GM20000 (cell line): Measurements from ENCODE around the gene GLRX5.

ENCODE experiments used
- DNase-seq: peaks from one replicate; pipeline ENCODE4 v3.0.0; 2012; ENCODE audit warnings: low spot score
- TF ChIP-seq, protein P1 (sequence below): IDR thresholded peaks from 2 replicates; pipeline ENCODE4 v1.5.1; 2012; ENCODE audit warnings: mild to moderate bottlenecking, control low read depth; ENCODE audit errors: extremely low read depth, missing control alignments

GLRX5 gene

DNA sequence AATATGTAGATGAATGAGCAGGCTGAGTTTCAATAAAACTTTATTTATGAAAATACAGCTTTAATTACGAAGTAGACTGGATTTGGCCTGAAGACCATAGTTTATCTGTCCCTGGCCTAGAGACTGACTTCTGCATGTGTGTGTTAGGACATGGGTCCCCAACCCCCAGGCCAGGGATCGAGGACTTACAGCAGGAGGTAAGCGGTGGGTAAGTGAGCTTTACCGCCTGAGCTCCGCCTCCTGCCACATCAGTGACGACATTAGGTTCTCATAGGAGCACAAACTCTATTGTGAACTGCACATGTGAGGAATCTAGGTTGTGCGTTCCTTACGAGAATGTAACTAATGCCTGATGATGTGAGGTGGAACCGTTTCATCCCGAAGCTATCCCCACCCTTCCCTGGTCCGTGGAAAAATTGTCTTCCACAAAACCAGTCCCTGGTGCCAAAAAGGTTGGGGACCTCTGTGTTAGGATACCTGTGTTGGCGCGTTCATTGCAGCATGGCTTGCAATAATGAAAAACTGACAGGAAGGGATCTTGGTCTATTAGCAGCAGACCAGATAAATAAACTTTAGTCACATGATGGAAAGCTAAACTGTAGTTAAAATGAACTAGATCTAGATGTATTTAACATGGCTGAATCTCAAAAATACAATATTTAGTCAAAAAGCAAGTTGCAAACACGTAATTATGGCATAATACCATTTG, 4.1 kb downstream of the GLRX5 start:
- TF ChIP-seq, protein P1, sequence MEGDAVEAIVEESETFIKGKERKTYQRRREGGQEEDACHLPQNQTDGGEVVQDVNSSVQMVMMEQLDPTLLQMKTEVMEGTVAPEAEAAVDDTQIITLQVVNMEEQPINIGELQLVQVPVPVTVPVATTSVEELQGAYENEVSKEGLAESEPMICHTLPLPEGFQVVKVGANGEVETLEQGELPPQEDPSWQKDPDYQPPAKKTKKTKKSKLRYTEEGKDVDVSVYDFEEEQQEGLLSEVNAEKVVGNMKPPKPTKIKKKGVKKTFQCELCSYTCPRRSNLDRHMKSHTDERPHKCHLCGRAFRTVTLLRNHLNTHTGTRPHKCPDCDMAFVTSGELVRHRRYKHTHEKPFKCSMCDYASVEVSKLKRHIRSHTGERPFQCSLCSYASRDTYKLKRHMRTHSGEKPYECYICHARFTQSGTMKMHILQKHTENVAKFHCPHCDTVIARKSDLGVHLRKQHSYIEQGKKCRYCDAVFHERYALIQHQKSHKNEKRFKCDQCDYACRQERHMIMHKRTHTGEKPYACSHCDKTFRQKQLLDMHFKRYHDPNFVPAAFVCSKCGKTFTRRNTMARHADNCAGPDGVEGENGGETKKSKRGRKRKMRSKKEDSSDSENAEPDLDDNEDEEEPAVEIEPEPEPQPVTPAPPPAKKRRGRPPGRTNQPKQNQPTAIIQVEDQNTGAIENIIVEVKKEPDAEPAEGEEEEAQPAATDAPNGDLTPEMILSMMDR, result no peak
- DNase-seq, result no peak

DNA sequence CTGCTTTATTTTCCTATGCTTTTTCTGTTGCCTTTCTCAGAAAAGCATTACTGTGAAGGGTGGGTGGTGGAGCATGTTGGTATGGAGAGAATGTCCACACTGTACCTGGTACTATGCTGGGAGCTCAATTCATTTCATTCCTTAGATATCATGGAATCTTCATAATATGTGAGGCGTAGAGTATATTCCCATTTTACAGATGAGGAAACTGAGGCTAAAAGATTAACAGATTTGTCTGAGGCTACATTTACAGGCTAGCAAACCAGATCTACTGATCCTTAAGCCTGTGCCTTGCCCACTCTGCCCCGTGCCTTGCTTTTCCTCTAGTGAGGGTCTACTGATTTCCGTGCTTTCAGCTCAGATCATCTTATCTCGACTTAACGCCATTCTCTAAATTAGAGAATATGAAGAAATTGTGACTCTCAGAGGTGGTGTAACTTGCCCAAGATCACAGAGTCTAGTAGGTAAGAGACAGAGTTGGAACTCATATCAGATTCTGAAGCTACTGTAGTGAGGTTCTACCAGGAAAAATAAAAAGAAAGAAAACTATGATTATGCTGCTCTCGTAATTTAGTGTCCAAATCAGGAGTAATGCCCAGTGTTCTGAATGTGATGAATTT, 5.5 kb downstream of the GLRX5 start:
- no peak for DNase-seq
- TF ChIP-seq, protein P1, result no peak

DNA sequence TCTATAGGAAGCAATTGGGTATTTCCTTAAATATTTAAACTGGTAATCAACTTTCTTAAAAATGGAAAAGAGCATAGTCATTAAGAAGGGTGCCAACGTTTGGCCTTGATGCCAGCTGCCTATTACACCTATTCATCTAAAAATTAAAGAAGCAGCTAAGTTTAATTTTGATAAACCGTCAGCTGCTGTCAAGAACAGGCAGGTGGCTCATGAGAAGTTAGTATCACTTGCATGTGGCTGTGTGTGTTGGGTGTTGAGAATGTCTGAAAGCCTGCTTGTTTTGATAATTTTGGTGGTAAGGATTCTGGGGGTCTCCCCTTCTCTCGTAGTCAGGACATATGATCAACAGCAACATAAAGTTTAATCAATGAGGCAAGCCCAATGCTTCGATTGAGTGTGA, 6.5 kb downstream of the GLRX5 start:
- DNase-seq, result no peak
- TF ChIP-seq, protein P1, result no peak

DNA sequence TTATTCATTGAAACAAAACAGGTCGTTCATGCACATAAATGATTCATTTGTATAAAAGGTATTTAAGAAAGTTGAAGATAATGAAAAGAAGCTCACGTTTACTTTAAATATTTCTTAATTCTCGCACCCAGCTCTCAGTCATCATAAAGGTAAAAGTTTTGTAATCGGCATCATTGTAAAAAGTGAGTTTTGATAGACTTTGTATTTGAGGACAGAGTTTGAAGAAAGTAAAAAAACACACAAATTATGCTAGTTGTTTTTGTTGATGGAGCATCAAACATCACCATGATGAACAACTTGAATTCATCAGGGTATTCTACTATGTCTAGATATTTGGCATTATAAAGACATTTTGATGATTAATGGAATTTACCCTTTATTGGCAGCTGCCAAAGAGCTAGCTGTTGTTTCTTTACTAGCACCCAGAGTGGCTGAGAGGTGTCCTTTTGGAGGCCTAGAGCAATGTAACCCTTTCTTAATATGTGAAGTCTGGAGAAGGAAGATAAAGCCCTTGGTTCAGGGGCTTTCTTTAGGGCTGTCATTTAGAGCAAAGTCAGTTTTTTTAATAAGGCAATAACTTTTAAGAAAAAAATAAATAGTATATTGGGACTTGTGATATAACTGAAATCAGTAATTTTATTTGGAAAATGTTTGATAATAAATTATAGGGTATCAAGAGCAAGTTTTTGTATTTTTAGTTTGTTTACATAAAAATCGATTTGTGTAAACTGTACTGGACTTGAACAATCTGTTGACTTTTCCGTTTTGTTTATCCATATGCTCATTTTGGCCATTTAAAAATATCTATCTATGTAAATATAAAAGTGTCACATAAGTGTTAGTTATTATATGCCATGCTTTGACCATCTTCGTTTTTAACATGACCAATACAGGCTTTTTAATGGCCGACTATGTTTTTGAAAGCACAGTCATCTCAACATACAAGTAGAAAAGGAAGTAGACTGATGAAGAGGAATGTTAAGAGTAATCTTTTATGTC, 7.4 kb downstream of the GLRX5 start:
- DNase-seq, result no peak
- TF ChIP-seq, protein P1, result no peak

DNA sequence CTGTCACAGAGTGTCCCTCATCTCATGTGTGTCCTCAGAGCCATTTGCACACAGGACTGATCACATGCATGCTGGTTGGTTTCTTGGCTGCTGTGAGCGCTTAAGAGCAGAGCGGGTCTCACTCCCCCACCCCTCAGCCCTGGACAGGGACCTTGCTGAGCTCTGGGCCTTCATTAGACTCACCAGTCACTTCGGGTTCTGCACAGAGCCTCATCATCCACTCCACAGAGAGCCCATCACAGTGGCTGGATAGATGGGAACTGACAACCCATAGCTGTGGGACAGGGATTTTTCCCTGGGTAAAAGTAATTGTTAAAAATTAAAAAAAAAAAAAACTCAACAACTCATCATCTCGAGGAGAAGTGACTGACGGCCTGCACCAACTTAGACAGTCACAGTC, 8.2 kb downstream of the GLRX5 start:
- DNase-seq, result no peak
- TF ChIP-seq, protein P1, result no peak

DNA sequence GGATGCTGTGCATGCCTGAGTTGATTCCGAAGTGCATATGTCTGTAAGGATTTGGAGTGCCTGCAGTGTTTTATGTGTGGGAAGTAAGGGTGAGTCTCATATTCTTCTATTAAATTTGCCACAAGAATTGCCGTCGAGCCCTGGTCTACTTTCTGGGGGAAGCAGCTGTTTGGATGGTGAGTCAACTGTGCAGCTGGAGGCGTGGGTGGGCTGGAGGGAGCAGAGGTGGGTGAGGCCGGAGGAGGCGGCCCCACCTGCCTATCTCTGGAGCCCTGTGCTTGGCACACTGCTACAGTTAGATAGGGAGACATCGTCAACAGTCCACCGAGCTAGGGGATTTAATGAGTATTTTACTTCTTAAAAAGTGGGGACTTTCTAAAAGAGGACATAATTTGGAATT, 9.7 kb downstream of the GLRX5 start:
- TF ChIP-seq, protein P1, result no peak
- DNase-seq, result no peak

DNA sequence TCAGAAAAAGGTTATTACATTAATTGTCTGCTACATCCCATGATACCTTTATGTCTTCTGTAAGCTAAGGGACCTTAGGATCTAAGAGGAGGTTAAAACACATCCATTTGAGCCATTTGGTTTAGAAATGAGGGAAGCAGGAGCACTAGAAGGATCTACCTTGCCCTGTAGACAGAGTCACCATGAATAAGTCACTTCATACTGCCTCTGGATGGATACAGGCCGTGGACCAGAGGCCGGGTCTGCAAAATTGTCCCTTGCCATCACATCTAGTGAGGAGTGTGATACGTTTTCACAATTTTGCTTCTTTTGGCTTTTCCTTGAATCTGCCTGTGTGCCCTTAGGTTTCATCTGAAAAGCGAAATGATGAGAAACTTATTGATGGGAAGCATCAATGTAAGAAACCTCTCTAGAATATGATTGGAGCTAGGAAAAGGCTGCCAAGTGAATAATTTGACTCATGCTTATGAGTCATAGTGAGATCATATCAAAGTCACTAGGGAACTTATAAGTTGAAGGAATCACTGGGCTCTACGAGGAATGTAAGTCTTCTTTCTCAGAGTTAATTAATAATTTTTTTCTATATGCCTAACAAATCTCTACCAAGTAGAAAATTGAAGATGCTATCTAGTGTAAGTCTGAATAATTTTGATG, 10.8 kb downstream of the GLRX5 start:
- TF ChIP-seq, protein P1, result no peak
- DNase-seq, result no peak
